SK-N-SH (cell line): Measurements from ENCODE around the gene GAS2L2. TPM values are rescaled to one million over a fixed set of nuclear protein-coding genes. Genes with fewer than 3 reads are reported as not detected.
A peak's percentile ranks its signal among the peaks of the same experiment; 100 is the strongest.

Experiments
- CTCF ChIA-PET: fragments of 300-600, 350-600 bp; formaldehyde crosslinking; extraction: SDS; loops from one replicate; lab custom pipeline; 2021; lab: Yijun Ruan, JAX
- POLR2A ChIA-PET: fragments of 350-600 bp; sonication (Branson Sonifier 250); formaldehyde crosslinking; extraction: SDS; loops from one replicate; lab custom pipeline; 2020; ENCODE audit warnings: antibody characterized with exemption, inconsistent platforms; lab: Yijun Ruan, JAX
- DNase-seq: peaks from one replicate; pipeline ENCODE4 v3.0.0; 2012
- H2AFZ ChIP-seq: fragments of 200-600 bp; sonication (generic); 2 replicates; pipeline ENCODE4 v1.8.1; 2016; ENCODE audit warnings: antibody characterized with exemption, mild to moderate bottlenecking, low read depth
- H3F3A ChIP-seq: fragments of 200-600 bp; sonication (generic); replicated peaks from 2 replicates; pipeline ENCODE3; 2016; ENCODE audit warnings: antibody characterized with exemption, mild to moderate bottlenecking; ENCODE audit not compliant: insufficient read depth
- H3K27ac ChIP-seq, 2 experiments: fragments of 200-500 bp in 1 of 2; fragments of 200-600 bp in 1 of 2; sonication (Bioruptor generic) in 1 of 2; sonication (generic), shearing (Covaris generic) in 1 of 2; 2 replicates each; pipeline versions ENCODE4 v1.5.1 to v1.6.1; 2014 to 2016; ENCODE audit warnings: low read depth in 2 of 2, inconsistent platforms in 1 of 2, low read length in 1 of 2, mild to moderate bottlenecking in 1 of 2, mixed read lengths in 1 of 2
- H3K27me3 ChIP-seq: fragments of 200-600 bp; sonication (generic), shearing (Covaris generic); 2 replicates; pipeline ENCODE4 v1.6.1; 2016; ENCODE audit warnings: mixed run types; ENCODE audit not compliant: insufficient read depth
- H3K36me3 ChIP-seq, 2 experiments: fragments of 200-500 bp in 1 of 2; fragments of 200-600 bp in 1 of 2; sonication (Bioruptor generic) in 1 of 2; sonication (generic) in 1 of 2; replicated peaks in 1 of 2; 2 replicates each; pipeline versions ENCODE3 to v1.5.1; 2014 to 2016; ENCODE audit warnings: low read length in 1 of 2, mild to moderate bottlenecking in 1 of 2; ENCODE audit not compliant: insufficient read depth in 2 of 2, control insufficient read depth in 1 of 2
- H3K4me1 ChIP-seq, 2 experiments: fragments of 200-500 bp in 1 of 2; fragments of 200-600 bp in 1 of 2; sonication (Bioruptor generic) in 1 of 2; sonication (generic), shearing (Covaris generic) in 1 of 2; 2 replicates each; pipeline versions ENCODE4 v1.5.1 to v1.6.1; 2014 to 2016; ENCODE audit warnings: low read depth in 1 of 2, low read length in 1 of 2, mixed run types in 1 of 2; ENCODE audit not compliant: insufficient read depth in 2 of 2, control insufficient read depth in 1 of 2
- H3K4me2 ChIP-seq: fragments of 200-600 bp; sonication (generic), shearing (Covaris generic); 2 replicates; pipeline ENCODE4 v1.6.1; 2017; ENCODE audit warnings: mixed run types
- H3K4me3 ChIP-seq, 2 experiments: fragments of 200-500 bp in 1 of 2; fragments of 200-600 bp in 1 of 2; sonication (Bioruptor generic) in 1 of 2; sonication (generic), shearing (Covaris generic) in 1 of 2; 2 replicates each; pipeline versions ENCODE4 v1.5.1 to v1.8.1; 2014 to 2016; ENCODE audit warnings: low read depth in 2 of 2, inconsistent platforms in 1 of 2, low read length in 1 of 2, mild to moderate bottlenecking in 1 of 2, mixed read lengths in 1 of 2, moderate library complexity in 1 of 2
- H3K79me2 ChIP-seq: fragments of 200-600 bp; sonication (generic); 2 replicates; pipeline ENCODE4 v1.8.1; 2017; ENCODE audit warnings: mild to moderate bottlenecking; ENCODE audit not compliant: insufficient read depth
- H3K9ac ChIP-seq: fragments of 200-600 bp; sonication (generic); 2 replicates; pipeline ENCODE4 v1.6.1; 2017; ENCODE audit warnings: mixed run types
- H3K9me2 ChIP-seq: fragments of 200-600 bp; sonication (generic); 2 replicates; pipeline ENCODE4 v1.6.1; 2017; ENCODE audit warnings: mixed run types
- H3K9me3 ChIP-seq: fragments of 200-600 bp; sonication (generic); 2 replicates; pipeline ENCODE4 v1.6.1; 2017; ENCODE audit warnings: mixed run types, mild to moderate bottlenecking, moderate library complexity
- H4K20me1 ChIP-seq: fragments of 200-600 bp; sonication (generic); 2 replicates; pipeline ENCODE4 v1.6.1; 2017; ENCODE audit warnings: mild to moderate bottlenecking, mixed run types; ENCODE audit not compliant: insufficient read depth
- CHD2 ChIP-seq: fragments of 150-350 bp; IDR thresholded peaks from 2 replicates; pipeline ENCODE4 v1.6.1; 2018; ENCODE audit warnings: low read length; ENCODE audit not compliant: partially characterized antibody
- EP300 ChIP-seq, 2 experiments: IDR thresholded peaks; 2 replicates each; pipeline versions ENCODE4 v1.4.0 to v1.6.1; 2012; ENCODE audit warnings: borderline replicate concordance in 1 of 2, low read depth in 1 of 2, low read length in 1 of 2
- FOSL2 ChIP-seq: IDR thresholded peaks from 2 replicates; pipeline ENCODE4 v1.4.0; 2012; ENCODE audit warnings: low read depth, mild to moderate bottlenecking, moderate library complexity, borderline replicate concordance
- FOXJ3 ChIP-seq: sonication (generic); formaldehyde crosslinking; IDR thresholded peaks from 2 replicates; pipeline ENCODE4 v1.5.1; 2020; ENCODE audit warnings: mild to moderate bottlenecking, missing genetic modification reagents
- GABPA ChIP-seq: IDR thresholded peaks from 2 replicates; pipeline ENCODE4 v1.4.0; 2012; ENCODE audit warnings: low read depth, mild to moderate bottlenecking
- GATA2 ChIP-seq: sonication (generic); formaldehyde crosslinking; IDR thresholded peaks from 2 replicates; pipeline ENCODE4 v1.5.0; 2020; ENCODE audit warnings: mild to moderate bottlenecking, missing genetic modification reagents
- JUND ChIP-seq: IDR thresholded peaks from 2 replicates; pipeline ENCODE4 v1.4.0; 2012
- MEF2A ChIP-seq: IDR thresholded peaks from 2 replicates; pipeline ENCODE4 v1.4.0; 2012; ENCODE audit warnings: low read depth, borderline replicate concordance
- NFIC ChIP-seq: IDR thresholded peaks from 2 replicates; pipeline ENCODE4 v1.4.0; 2012; ENCODE audit warnings: borderline replicate concordance
- POLR2AphosphoS5 ChIP-seq: IDR thresholded peaks from 2 replicates; pipeline ENCODE4 v1.6.1; 2012; ENCODE audit warnings: low read depth, low read length
- RAD21 ChIP-seq: IDR thresholded peaks from 2 replicates; pipeline ENCODE4 v1.6.1; 2012; ENCODE audit warnings: mild to moderate bottlenecking, low read length
- RCOR1 ChIP-seq: fragments of 150-350 bp; IDR thresholded peaks from 2 replicates; pipeline ENCODE4 v1.6.1; 2017; ENCODE audit warnings: antibody characterized with exemption, low read length
- RFX5 ChIP-seq: IDR thresholded peaks from 2 replicates; pipeline ENCODE4 v1.6.1; 2012; ENCODE audit warnings: mild to moderate bottlenecking, improper control_type of control experiment, low read length
- RXRA ChIP-seq: IDR thresholded peaks from 2 replicates; pipeline ENCODE4 v1.4.0; 2012; ENCODE audit warnings: low read depth, mild to moderate bottlenecking, borderline replicate concordance
- SIN3A ChIP-seq: IDR thresholded peaks from 2 replicates; pipeline ENCODE4 v1.6.1; 2012; ENCODE audit warnings: low read depth, mild to moderate bottlenecking, low read length, moderate library complexity, borderline replicate concordance
- SMC3 ChIP-seq: IDR thresholded peaks from 2 replicates; pipeline ENCODE4 v1.6.1; 2012; ENCODE audit warnings: low read depth, low read length, improper control_type of control experiment
- TCF12 ChIP-seq: IDR thresholded peaks from 2 replicates; pipeline ENCODE4 v1.4.0; 2012
- TEAD4 ChIP-seq: IDR thresholded peaks from 2 replicates; pipeline ENCODE4 v1.4.0; 2012; ENCODE audit warnings: mild to moderate bottlenecking, borderline replicate concordance; ENCODE audit not compliant: insufficient read depth
- YY1 ChIP-seq: IDR thresholded peaks from 2 replicates; pipeline ENCODE4 v1.4.0; 2012; ENCODE audit warnings: low read depth, mild to moderate bottlenecking
- WGBS: methylation state at CpG from one replicate; pipeline ENCODE4 v1.1.6; 2017; ENCODE audit warnings: low lambda C conversion rate; 5-methylcytosine and 5-hydroxymethylcytosine counted together
- polyA plus RNA-seq, 3 experiments: library from polyadenylated mRNA; depleted of rRNA; stranded (reverse); fragments of >200 nt; gene quantifications; 2 replicates each; pipeline ENCODE4 v1.2.3, GENCODE V29; 2012
- TF ChIP-seq, protein P1 (sequence below): IDR thresholded peaks from 2 replicates; pipeline ENCODE4 v1.4.0; 2012; ENCODE audit warnings: low read depth, borderline replicate concordance
- TF ChIP-seq, protein P2 (sequence below): IDR thresholded peaks from 2 replicates; pipeline ENCODE4 v1.4.0; 2012; ENCODE audit warnings: low read depth, borderline replicate concordance
- TF ChIP-seq, protein P3 (sequence below): fragments of 150-350 bp; IDR thresholded peaks from 2 replicates; pipeline ENCODE4 v1.6.1; 2016; ENCODE audit warnings: mild to moderate bottlenecking, low read depth, low read length
- TF ChIP-seq, protein P4 (sequence below): IDR thresholded peaks from 2 replicates; pipeline ENCODE4 v1.4.0; 2012; ENCODE audit warnings: low read depth
- TF ChIP-seq, protein P5 (sequence below): IDR thresholded peaks from 2 replicates; pipeline ENCODE4; 2012

GAS2L2 gene
- polyA plus RNA-seq, 1 of the 3 experiments (the other 2 are of a cell fraction) = not detected

DNA sequence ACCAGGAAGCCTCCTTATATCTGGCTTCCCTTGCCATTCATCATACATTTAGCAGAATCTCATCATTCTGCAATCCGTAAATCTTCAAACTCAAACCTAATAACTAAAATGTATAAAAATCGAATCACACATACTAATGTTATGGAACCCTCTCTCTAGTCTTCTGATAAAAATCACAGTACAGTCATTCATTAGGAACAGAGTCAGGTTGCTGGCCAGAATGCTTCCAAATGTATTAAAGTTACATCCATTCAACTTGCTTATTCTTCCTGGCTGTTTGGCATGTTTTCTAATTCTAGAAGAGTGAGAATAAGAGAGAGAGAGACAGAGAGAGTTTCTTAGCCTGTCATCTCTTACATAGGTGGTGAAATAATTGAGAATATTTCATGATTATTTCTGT is 38.1 kb downstream of the GAS2L2 start (continued):
- TF ChIP-seq, protein P1, sequence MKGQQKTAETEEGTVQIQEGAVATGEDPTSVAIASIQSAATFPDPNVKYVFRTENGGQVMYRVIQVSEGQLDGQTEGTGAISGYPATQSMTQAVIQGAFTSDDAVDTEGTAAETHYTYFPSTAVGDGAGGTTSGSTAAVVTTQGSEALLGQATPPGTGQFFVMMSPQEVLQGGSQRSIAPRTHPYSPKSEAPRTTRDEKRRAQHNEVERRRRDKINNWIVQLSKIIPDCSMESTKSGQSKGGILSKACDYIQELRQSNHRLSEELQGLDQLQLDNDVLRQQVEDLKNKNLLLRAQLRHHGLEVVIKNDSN = no peak
- TF ChIP-seq, protein P2, sequence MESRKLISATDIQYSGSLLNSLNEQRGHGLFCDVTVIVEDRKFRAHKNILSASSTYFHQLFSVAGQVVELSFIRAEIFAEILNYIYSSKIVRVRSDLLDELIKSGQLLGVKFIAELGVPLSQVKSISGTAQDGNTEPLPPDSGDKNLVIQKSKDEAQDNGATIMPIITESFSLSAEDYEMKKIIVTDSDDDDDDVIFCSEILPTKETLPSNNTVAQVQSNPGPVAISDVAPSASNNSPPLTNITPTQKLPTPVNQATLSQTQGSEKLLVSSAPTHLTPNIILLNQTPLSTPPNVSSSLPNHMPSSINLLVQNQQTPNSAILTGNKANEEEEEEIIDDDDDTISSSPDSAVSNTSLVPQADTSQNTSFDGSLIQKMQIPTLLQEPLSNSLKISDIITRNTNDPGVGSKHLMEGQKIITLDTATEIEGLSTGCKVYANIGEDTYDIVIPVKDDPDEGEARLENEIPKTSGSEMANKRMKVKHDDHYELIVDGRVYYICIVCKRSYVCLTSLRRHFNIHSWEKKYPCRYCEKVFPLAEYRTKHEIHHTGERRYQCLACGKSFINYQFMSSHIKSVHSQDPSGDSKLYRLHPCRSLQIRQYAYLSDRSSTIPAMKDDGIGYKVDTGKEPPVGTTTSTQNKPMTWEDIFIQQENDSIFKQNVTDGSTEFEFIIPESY = no peak
- TF ChIP-seq RXRA (no peak), TCF12 (peak; percentile 32; the same call in 1 of the 2 replicates), MEF2A (no peak), FOSL2 (no peak), RFX5 (no peak), JUND (no peak), RCOR1 (peak; percentile 32; the same call in 1 of the 2 replicates), GATA2 (peak; percentile 29), SMC3 (no peak), RAD21 (no peak), SIN3A (no peak), GABPA (no peak)
- TF ChIP-seq, protein P3, sequence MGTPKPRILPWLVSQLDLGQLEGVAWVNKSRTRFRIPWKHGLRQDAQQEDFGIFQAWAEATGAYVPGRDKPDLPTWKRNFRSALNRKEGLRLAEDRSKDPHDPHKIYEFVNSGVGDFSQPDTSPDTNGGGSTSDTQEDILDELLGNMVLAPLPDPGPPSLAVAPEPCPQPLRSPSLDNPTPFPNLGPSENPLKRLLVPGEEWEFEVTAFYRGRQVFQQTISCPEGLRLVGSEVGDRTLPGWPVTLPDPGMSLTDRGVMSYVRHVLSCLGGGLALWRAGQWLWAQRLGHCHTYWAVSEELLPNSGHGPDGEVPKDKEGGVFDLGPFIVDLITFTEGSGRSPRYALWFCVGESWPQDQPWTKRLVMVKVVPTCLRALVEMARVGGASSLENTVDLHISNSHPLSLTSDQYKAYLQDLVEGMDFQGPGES = no peak

DNA sequence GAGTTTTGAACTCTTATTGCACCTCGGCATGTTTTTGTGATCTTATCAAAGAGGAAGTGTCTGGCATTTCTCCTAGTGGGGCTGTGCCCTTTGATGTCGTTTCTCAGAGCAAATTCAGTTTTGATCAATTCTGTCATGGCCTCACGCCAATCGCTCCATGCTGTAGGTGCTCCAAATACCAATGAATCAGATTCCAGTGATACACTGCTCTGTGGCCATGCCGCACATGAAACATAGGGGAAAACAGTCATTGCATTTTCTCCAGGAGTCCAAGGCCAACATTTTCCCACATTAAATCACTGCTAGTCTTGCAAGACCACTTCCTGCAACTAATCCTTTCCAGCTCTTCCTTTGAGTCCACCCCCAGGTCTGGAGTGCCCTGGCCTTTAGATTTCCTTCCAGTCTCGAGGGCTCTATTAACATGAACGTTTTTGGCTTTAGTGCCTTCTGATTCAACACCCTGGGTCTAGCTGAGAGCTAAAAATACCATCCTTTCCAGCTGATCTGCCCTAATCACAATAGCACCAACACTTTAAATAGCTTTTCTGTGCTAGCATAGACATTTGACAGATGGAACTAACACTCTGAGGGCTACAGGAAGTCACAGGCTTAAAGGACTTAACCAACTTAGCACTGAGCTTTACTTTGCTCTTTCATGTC is 39.8 kb downstream of the GAS2L2 start:
- Histone ChIP-seq H3K9ac (peak overlapping the region; percentile 48; the same call in 1 of the 2 replicates), H3K4me1 (peaks cover 25 to 37% of the 10 kb centered on the region in 2 experiments), H3F3A (peaks cover 20% of the 10 kb centered on the region), H3K79me2 (no peaks in the 10 kb centered on the region; the same call in 1 of the 2 replicates), H2AFZ (no peak overlapping the region), H3K4me3 (no peak overlapping the region), H3K36me3 (peaks cover 35 to 58% of the 10 kb centered on the region in 2 experiments), H3K27ac (peak overlapping the region; percentile 79 to 93), H3K27me3 (no peaks in the 10 kb centered on the region), H4K20me1 (0 out of 2 replicates have a peak, but pooled peaks cover 8% of the 10 kb centered on the region), H3K4me2 (peak overlapping the region; percentile 46), H3K9me3 (no peaks in the 10 kb centered on the region), H3K9me2 (no peaks in the 10 kb centered on the region)
- ChIA-PET CTCF (interaction anchor here (1.3 to 1.6 kb wide), 3 partner anchors 16 to 51 kb away, joined by 3 to 17 read pairs (median 8); no protein-coding TSS in a partner anchor), POLR2A (no interaction called here)
- peak; percentile 39 for DNase-seq
- no peak for TF ChIP-seq CHD2
- peak; percentile 82 for TF ChIP-seq TCF12
- TF ChIP-seq YY1 = no peak
- TF ChIP-seq GATA2 = peak; percentile 66
- no peak for TF ChIP-seq RAD21
- peak; percentile 68; the same call in 1 of the 2 replicates for TF ChIP-seq JUND
- peak; percentile 87; the same call in 1 of the 2 replicates for TF ChIP-seq RXRA
- peak; percentile 69; the same call in 1 of the 2 replicates for TF ChIP-seq TEAD4
- peak; percentile 26; the same call in 1 of the 2 replicates for TF ChIP-seq POLR2AphosphoS5
- TF ChIP-seq, protein P4, sequence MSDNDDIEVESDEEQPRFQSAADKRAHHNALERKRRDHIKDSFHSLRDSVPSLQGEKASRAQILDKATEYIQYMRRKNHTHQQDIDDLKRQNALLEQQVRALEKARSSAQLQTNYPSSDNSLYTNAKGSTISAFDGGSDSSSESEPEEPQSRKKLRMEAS = peak; percentile 63; the same call in 1 of the 2 replicates
- TF ChIP-seq FOXJ3 = no peak
- TF ChIP-seq, protein P5, sequence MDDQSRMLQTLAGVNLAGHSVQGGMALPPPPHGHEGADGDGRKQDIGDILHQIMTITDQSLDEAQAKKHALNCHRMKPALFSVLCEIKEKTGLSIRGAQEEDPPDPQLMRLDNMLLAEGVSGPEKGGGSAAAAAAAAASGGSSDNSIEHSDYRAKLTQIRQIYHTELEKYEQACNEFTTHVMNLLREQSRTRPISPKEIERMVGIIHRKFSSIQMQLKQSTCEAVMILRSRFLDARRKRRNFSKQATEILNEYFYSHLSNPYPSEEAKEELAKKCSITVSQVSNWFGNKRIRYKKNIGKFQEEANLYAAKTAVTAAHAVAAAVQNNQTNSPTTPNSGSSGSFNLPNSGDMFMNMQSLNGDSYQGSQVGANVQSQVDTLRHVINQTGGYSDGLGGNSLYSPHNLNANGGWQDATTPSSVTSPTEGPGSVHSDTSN = peak; percentile 77
- peak; percentile 55; the same call in 1 of the 2 replicates for TF ChIP-seq SIN3A
- peak; percentile 44; the same call in 1 of the 2 replicates for TF ChIP-seq RCOR1
- 0 out of 4 replicates have a peak, but pooled peaks of 1 of the 2 experiments have one; percentile 47 for TF ChIP-seq EP300 (IDR thresholded peaks at IDR 0.05; ENCODE audit: borderline replicate concordance in 1 of 2, low read depth in 1 of 2, low read length in 1 of 2)
- peak; percentile 34; the same call in 1 of the 2 replicates for TF ChIP-seq FOSL2
- peak; percentile 78 for TF ChIP-seq NFIC
- 17% methylated on average over 7 of the region's 7 CpGs for WGBS
